ENCODE results near the gene MATK.
"Not testable (repeated sequence)": the region's sequence is repeated elsewhere in the genome, so short reads cannot be mapped to it uniquely, and the experiment has no call there.

Gene MATK

DNA sequence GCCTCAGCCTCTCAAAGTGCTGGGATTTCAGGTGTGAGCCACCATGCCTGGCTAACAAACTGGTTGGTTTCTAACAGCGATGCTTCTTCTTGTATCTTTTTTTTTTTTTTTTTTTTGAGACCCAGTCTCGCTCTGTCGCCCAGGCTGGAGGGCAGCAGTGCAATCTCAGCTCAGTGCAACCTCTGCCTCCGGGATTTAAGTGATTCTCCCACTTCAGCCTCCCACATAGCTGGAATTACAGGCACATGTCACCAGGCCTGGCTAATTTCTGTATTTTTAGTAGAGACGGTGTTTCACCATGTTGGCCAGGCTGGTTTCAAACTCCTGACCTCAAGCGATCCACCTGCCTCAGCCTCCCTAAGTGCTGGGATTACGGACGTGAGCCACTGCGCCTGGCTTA is 30.0 kb upstream of the MATK start:
- not testable (repeated sequence) for DNase-seq

- DNase-seq: no peak
These were observed 28.5 kb upstream of the MATK start for GRCh38 chr19:3814648-3815047.

- peak in 1 of 2 donors; percentile 36 for DNase-seq
These were observed 27.6 kb upstream of the MATK start for GRCh38 chr19:3813473-3814392.

DNA sequence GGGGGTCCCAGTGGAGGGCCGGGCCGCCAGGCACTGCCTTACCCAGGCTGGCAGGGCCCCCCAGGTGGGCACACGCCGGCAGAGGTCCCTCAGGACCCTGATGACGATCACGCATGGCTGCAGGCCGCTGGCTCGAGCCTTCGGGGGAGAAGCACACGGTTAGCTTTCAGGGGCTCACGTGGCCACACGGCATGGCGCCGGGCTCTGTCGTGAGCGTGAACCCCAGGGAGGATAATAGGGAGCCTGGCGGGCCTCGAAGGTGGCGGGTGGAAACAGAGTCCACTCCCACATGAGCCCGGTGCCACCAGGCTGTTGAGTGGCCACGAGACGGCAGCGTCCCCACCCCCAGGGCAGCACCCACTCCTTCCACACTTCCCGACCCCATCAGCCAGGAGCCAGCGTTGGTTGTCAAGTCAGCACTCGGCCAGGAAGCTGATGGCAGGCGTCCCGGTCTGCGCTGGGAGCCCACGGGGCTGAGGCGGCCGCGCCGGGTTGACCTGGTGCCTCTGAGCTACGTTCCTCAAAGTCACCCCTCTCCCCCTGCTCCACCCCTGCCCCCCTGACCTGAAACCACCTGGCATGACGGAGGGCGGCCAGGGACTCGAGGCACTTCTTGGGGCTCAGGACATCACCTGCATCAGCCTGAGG is 24.7 kb upstream of the MATK start:
- no peak for DNase-seq

DNA sequence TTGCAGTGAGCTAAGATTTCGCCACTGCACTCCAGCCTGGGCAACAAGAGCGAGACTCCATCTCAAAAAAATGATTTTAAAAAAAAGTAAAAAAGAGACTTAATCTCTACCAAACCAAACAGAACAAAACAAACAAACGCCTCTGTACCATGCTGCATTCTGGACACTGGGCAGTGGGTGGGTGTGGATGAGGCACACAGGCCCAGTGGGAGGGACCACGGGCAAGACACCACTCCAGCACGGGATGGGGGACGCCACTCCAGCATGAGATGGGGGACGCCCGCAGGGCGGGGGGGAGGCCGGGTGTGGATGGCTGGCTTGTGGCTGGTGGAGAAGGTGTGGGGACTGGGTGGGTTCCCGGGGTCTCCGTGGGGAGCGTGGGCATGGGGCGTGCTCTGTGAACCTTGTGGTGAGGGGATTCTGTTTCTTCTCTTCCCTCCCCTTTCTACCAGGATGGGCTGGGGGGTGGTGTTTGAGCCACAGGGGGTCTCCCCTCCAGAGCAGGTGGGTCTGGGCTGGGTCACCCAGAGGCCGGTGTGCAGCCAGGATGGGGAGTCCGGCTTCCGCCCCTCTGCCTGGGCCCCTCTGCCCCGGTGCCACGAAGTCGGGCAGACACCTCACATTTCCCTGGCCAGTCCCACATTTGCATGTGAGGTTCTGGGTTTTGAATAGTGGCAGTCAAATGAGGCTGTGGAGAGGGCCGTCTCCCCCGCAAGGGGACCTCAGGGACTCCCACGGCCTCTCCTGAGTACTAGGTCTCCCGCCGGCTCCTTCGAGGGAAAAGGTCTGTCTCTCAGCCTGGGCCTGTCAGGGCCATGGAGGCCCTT is 23.9 kb upstream of the MATK start:
- DNase-seq: peak in 1 of 2 donors; percentile 12

DNA sequence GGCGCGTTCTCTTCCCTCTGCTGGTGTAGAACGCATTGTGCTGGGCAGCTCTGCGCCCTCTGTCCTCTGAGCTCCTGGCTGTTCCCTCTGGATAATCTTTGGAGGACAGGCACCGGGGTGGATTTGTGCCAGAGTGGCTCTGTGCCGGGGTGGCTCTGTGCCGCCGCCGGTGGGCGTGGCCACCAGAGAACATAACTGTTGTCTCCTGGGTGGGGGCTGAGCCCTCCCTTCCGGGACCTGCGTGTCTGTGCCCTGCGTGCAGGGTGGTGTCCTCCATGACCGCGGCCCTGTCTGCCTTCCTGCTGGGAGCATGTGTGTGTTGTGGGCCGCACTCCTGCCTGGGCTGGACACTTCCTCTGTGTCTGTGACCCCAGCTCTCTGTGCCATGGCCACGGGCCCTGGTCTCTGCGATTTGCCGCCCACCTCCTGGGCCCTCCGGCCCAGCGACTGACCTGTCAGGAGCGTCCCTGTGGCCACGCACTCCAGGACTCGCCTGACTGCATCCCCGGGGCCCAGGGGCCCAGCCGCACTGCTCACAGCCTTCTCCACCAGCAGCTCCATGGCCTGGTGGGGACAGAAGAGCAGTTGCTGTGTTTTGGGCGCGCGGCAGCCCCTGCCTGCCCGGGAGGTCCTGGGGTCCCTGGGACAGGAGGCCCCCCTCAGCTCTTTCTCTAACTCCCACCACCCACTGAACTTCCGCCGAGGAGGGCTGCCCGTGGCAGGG is 22.4 kb upstream of the MATK start:
- DNase-seq: no peak

DNA sequence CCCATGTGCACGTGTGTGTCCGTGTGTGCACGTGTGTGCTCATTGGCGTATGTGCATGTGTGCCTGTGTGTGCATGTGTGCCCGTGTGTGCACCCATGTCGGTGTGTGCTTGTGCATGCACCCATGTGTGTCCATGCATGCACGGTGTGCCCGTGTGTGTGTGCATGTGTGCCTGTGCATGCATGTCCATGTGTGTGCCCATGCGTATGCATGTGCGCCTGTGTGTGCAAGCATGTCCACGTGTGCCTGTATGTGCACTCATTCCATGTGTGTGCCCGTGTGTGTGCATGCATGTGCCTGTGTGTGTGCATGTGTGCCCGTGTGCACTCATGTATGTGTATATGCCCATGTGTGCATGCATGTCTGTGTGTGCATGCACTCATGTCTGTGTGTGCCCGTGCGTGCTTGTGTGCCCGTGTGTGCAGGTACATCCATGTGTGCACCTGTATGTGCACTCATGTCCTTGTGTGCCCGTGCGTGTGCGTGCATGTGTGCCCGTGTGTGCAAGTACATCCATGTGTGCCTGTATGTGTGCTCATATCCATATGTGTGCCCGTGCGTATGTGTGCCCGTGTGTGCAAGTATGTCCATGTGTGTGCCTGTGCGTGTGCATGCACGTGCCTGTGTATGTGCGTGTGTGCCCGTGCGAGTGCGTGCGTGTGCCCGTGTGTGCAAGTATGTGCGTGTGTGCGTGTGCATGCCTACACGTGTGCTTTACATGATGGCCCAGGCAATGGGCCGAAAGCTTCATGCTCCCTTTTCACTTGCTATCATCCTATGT is 21.6 kb upstream of the MATK start:
- DNase-seq: no peak

DNA sequence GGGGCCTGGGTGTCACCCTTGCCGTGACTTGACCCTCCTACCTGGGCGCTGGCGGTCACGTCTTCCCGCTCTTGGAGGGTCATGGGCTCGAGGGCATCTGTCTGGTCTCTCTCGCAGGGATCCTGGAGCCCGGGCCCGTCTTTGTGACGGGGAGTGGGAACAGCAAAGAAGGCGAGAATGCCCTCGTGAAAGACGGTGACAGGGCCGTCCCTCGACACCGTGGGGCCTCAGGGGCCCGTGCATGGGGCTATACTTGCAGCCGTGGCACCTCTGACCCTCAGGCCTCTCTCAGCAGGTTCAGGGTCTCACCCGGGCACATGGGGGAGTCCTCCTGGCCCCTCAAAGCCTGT is 20.9 kb upstream of the MATK start:
- DNase-seq: no peak

DNA sequence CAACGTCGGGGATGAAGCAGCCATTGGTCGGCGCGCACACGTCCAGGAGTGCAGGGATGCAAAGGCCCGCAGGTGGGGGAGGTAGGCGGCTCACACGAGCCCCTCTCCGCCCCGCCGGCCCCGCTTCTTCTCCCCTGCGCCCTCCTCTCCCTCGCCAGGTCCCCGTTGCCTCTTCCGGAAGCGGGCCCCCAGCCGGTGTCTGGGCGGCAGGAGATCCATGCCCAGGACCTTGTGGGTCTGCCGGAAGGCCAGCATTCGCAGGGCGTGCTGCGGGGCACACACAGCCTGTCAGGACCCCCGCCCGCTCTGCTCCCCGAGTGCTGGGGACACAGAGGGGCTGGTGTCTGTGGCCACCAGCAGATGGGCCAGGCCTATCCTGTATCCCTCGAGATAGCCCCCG is 19.7 kb upstream of the MATK start:
- no peak for DNase-seq

DNA sequence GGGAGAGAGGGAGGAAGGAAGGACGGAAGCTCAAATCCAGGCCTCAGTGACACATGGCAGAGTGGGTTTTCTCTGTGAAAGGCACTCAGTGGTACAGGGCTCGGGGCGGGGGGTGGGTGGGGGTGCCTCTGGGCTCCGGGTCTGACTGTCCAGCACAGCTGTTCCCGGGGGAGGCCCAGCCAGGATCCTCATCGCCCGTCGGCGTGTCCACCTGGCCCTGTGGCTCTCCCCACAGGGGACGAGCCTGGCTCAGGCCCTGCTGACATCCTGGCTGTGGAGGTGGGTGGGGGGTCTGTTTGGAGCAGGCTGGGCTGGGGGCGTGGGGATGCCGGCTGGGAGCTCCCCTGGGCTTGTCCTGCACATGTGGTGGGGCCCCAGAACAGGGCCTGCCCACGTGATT is 18.2 kb upstream of the MATK start:
- no peak for DNase-seq

GRCh38 chr19:3803986-3804385 is 17.8 kb upstream of the MATK start:
- no peak for DNase-seq

DNA sequence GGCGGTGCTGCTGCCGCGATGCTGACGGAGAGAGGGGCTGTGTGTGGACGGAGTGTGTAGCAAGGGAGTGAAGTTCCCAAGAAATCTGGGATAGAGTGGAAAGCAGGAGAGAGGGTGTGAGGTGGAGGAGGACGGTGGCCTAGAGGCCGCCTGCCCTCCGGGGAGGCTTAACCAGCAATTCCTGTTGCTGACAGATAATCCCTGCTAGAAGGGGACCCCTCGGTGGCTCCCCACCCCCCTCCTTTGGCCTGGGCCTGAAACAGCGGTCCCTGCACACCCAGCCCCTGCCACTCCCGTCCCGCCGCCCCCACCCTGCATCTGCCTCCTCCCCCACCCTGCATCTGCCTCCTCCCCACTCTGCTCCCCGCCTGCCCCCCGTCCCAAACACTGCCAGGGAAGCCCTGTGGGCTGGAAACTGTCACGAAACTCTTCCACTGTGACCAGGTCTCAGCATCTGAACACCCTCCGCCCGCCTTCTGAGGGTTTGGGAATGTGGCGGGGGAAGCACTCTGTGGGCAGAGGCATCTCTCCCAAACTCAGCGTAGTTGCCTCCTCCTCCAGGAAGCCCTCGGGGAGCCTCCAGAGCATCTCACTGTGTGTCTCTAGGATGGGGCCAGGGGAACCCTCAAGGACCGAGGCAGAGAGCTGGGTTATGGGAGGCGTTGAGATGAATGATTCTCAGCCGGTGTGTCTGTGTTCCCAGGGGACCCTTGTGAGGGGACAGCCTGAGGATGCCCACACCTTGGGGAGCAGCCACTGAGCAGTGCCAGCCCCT is 17.1 kb upstream of the MATK start:
- no peak for DNase-seq

DNA sequence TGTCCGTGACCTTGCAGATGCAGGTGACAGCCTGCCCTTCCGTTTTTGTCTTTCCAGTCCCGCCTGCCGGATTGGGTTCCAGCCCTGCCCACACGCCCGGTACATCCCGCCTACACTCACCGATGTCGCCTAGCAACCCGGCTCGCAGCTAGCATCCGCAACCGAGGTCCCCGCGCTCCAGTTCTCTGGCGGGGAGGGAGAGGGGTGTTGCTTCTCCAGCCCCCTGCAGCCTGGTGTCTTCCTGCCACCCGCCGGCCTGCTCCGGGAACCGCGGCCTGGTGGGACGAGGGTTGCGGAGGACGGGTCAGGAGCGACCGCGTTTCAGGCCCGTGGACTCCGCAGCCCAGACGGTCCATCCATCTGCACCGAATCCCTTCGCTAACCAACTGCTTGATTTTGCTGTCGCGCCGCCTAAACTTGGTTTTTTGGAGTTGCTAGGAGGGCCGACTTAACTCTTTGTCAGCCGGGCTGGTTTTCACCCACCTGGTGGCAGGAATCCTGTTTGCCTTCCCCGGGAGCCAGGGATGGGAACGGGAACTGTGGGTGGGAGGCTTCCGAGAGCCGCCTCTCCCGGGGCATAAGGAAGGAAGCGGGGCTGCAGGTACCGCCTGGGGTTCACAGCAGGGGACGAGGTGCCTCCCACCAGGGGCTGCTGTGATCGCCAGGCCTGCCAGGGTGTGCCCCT is 15.4 kb upstream of the MATK start:
- peak; percentile 55 to 65 for DNase-seq

DNA sequence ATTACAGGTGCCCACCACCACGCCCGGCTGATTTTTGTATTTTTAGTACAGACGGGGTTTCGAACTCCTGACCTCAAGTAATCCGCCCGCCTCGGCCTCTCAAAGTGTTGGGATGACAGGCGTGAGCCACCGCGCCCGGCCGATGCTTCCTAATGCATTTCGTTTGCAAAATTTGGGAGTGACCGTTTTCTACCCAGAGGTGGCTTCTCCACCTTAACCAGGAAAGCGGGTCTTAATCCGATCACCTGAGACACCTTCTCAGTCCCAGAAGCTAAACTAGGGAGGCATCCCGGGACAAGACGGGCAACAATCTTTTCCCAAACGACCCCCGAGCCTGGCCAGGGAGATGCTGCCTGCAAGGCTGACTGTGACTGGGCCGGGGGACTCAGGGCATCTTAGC is 14.8 kb upstream of the MATK start:
- DNase-seq: no peak

GRCh38 chr19:3798137-3798536 is 12.0 kb upstream of the MATK start:
- peak in 1 of 2 donors; percentile 58 for DNase-seq

- DNase-seq: no peak
These were observed 10.2 kb upstream of the MATK start for GRCh38 chr19:3796358-3796757.

- no peak for DNase-seq
These were observed 7.6 kb upstream of the MATK start for GRCh38 chr19:3793799-3794198.

- DNase-seq: no peak
These were observed 5.9 kb upstream of the MATK start for GRCh38 chr19:3792114-3792513.

DNA sequence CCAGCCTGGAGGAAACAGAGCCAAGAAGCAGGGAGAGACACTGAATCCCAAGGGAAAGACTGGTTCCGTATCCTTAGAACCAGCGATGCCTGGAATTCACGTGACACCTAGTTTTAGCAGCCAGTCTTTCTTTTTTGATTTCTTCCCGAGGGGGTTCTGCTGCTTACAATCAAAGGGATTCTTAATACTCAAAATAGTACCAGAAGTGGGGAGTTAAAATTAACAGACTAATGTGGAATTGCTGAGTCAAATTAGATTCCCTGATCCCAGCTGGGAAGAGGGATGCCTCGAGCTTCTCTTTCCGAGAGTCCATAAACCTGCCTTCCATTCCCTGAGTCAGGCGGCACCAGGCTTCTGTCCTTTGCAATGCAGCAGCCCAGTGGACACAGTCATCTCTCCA is 4.8 kb upstream of the MATK start:
- DNase-seq: no peak

GRCh38 chr19:3790209-3790734 is 4.1 kb upstream of the MATK start:
- no peak for DNase-seq
